ENCODE measurements around the gene STK32B.

- TF ChIP-seq POLR2A (IDR thresholded peaks at IDR 0.05) (no peak), CTCF (IDR thresholded peaks at IDR 0.05) (no peak)
Observed at GRCh38 chr4:5474756-5475155, 423.5 kb downstream of the STK32B start.
